Central memory CD8-positive, alpha-beta T cell (primary cell): Measurements from ENCODE around the gene FGB.

Experiments
- ATAC-seq: fragments of 150-1000 bp; cut with Tn5 transposase; replicated peaks from 2 replicates; pipeline ENCODE4 v1.10.0; 2022; ENCODE audit warnings: mild to moderate bottlenecking, moderate FRiP score, moderate number of reproducible peaks; ENCODE audit not compliant: poor library complexity, severe bottlenecking; ENCODE audit errors: extremely low read depth
- DNase-seq, 2 donors: peaks; one replicate each; pipeline ENCODE4 v3.0.0; 2021; ENCODE audit warnings: low spot score in 2 of 2
- H3K27ac Mint-ChIP-seq: one replicate; pipeline ENCODE4 v1.8.0; 2022; ENCODE audit warnings: low read depth, mild to moderate bottlenecking, moderate library complexity, mixed read lengths
- H3K27me3 Mint-ChIP-seq: one replicate; pipeline ENCODE4 v1.8.0; 2022; ENCODE audit warnings: mixed read lengths
- H3K36me3 Mint-ChIP-seq: one replicate; pipeline ENCODE4 v1.8.0; 2022; ENCODE audit warnings: mild to moderate bottlenecking, moderate library complexity, mixed read lengths; ENCODE audit not compliant: insufficient read depth
- H3K4me1 Mint-ChIP-seq: one replicate; pipeline ENCODE4 v1.8.0; 2022; ENCODE audit warnings: mixed read lengths
- H3K4me3 Mint-ChIP-seq: one replicate; pipeline ENCODE4 v1.8.0; 2022; ENCODE audit warnings: mild to moderate bottlenecking, moderate library complexity, mixed read lengths
- H3K9me3 Mint-ChIP-seq: one replicate; pipeline ENCODE4 v1.8.0; 2022; ENCODE audit warnings: mixed read lengths

FGB gene

DNA sequence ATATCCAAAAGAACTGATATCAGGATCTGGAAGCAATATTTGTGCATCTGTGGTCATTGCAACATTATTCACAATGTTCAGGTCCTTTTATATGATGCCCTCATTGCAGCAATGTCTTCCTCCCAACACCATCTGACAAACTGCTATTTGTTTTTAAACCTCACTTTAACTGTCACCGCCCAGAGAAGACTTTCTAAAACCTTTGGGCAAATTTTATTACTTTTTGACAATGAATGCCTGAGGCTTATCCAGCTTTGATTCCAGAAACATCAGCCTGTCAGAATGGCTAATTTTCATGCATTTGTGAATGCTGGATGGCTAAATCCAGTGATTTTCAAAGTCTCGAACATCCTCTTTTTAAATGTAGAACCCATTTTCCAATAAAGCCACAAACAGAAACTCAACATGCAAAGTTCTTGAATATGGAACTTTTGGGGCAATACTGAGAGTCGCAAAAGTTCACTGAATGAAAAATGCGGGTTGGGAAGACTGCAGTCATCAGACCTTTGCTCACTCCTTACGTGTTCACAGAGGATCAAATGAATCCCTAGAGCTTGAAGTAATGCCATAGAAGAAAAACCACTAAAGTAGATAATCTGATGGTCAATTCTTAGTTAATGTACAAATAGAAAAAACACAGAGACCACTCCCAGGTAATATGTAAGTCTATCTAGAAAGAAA lies 10.5 kb downstream of the FGB start:
- no peaks in the 10 kb centered on the region for H3K9me3 Mint-ChIP-seq
- no peak overlapping the region for H3K27ac Mint-ChIP-seq
- ATAC-seq, result no peak
- no peaks in the 10 kb centered on the region for H3K36me3 Mint-ChIP-seq
- H3K27me3 Mint-ChIP-seq, result peaks cover 27% of the 10 kb centered on the region
- no peak for DNase-seq
- no peak overlapping the region for H3K4me3 Mint-ChIP-seq
- no peaks in the 10 kb centered on the region for H3K4me1 Mint-ChIP-seq

- H3K27ac Mint-ChIP-seq, result no peak overlapping the region
- no peaks in the 10 kb centered on the region for H3K9me3 Mint-ChIP-seq
- DNase-seq (no peak), ATAC-seq (no peak)
- no peaks in the 10 kb centered on the region for H3K4me1 Mint-ChIP-seq
- H3K36me3 Mint-ChIP-seq, result no peaks in the 10 kb centered on the region
- H3K27me3 Mint-ChIP-seq, result peaks cover 33% of the 10 kb centered on the region
- no peak overlapping the region for H3K4me3 Mint-ChIP-seq
These were observed 11.5 kb downstream of the FGB start for GRCh38 chr4:154574311-154574710.

DNA sequence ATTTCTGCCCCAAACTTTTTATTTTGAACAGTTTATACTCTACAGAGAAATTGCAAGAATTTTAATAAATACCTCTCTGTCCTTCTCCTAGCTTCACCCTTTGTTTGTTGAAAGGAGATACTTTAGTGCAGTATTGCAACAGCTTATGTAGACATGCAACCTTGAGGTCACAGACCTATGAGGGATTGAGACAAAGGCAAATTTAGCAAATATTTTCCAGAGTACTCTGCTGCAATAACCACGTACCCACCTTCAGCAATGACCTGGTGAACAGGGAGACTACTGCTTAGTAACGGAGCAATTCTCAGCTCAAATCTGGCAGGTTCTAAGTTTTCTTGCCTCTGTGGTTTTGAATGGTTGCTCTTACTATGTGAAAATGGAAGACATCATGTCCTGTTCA lies 14.5 kb downstream of the FGB start:
- Mint-ChIP-seq H3K27ac (no peak overlapping the region), H3K4me3 (no peak overlapping the region), H3K36me3 (no peaks in the 10 kb centered on the region), H3K27me3 (peaks cover 43% of the 10 kb centered on the region), H3K9me3 (no peaks in the 10 kb centered on the region), H3K4me1 (no peaks in the 10 kb centered on the region)
- ATAC-seq (no peak), DNase-seq (no peak)

DNA sequence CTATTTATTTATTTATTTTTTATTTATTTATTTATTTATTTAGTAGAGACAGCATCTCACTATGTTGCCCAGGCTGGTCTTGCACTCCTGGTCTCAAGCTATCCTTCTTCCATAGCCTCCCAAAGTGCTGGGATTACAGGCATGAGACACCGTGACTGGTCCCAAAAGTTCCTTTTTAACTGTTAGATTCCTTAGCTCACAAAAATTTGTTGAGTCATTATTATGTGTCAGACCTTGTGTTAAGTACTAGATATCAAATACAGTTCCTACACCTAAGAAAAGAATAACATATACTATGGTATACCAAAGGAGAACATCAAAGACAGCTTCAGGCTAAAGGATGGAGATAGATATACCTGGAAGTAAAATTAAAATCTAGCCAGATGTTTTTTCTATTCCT lies 16.1 kb downstream of the FGB start:
- Mint-ChIP-seq H3K9me3 (no peaks in the 10 kb centered on the region), H3K4me3 (no peak overlapping the region), H3K36me3 (no peaks in the 10 kb centered on the region), H3K27me3 (peaks cover 44% of the 10 kb centered on the region), H3K27ac (no peak overlapping the region), H3K4me1 (no peaks in the 10 kb centered on the region)
- no peak for DNase-seq
- no peak for ATAC-seq

- peaks cover 48% of the 10 kb centered on the region for H3K27me3 Mint-ChIP-seq
- no peak for DNase-seq
- no peaks in the 10 kb centered on the region for H3K9me3 Mint-ChIP-seq
- no peak overlapping the region for H3K4me3 Mint-ChIP-seq
- H3K4me1 Mint-ChIP-seq, result no peaks in the 10 kb centered on the region
- no peak overlapping the region for H3K27ac Mint-ChIP-seq
- H3K36me3 Mint-ChIP-seq, result no peaks in the 10 kb centered on the region
- no peak for ATAC-seq
These were observed 17.1 kb downstream of the FGB start for GRCh38 chr4:154579927-154580326.

DNA sequence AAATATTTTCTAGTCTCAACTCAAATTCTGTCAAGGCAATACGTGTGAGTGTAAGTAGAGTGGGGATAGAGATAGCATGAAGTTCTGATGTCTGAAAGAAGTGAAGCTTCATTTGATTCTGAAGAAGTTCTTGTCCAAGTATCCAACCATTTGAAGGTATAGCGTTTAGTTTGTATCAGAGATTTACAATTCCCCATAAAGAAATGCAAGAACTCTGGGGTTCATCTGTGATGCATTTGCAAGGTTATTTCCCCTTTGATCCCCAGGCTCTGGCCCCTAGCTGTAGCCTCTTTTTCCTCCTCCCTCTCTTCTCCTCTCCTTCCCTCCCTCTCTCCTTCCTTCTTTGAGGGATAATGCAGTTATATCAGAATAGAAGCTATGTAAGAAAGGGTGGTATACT lies 19.9 kb downstream of the FGB start:
- Mint-ChIP-seq H3K36me3 (no peaks in the 10 kb centered on the region), H3K9me3 (no peaks in the 10 kb centered on the region), H3K4me3 (no peak overlapping the region), H3K27ac (no peak overlapping the region), H3K4me1 (no peaks in the 10 kb centered on the region), H3K27me3 (peaks cover 58% of the 10 kb centered on the region)
- no peak for ATAC-seq
- DNase-seq, result no peak

- no peaks in the 10 kb centered on the region for H3K4me1 Mint-ChIP-seq
- no peaks in the 10 kb centered on the region for H3K9me3 Mint-ChIP-seq
- H3K4me3 Mint-ChIP-seq, result no peak overlapping the region
- DNase-seq, result no peak
- no peaks in the 10 kb centered on the region for H3K36me3 Mint-ChIP-seq
- no peak overlapping the region for H3K27ac Mint-ChIP-seq
- H3K27me3 Mint-ChIP-seq, result peaks cover 57% of the 10 kb centered on the region
- no peak for ATAC-seq
These were observed 20.4 kb downstream of the FGB start for GRCh38 chr4:154583230-154583629.

- H3K27ac Mint-ChIP-seq, result no peak overlapping the region
- no peaks in the 10 kb centered on the region for H3K9me3 Mint-ChIP-seq
- DNase-seq (no peak), ATAC-seq (no peak)
- H3K27me3 Mint-ChIP-seq, result peaks cover 57% of the 10 kb centered on the region
- no peaks in the 10 kb centered on the region for H3K4me1 Mint-ChIP-seq
- H3K4me3 Mint-ChIP-seq, result no peak overlapping the region
- no peaks in the 10 kb centered on the region for H3K36me3 Mint-ChIP-seq
These were observed 20.9 kb downstream of the FGB start for GRCh38 chr4:154583677-154584076.

GRCh38 chr4:154584259-154584658 lies 21.4 kb downstream of the FGB start:
- H3K4me1 Mint-ChIP-seq, result no peaks in the 10 kb centered on the region
- no peak overlapping the region for H3K4me3 Mint-ChIP-seq
- peaks cover 55% of the 10 kb centered on the region for H3K27me3 Mint-ChIP-seq
- DNase-seq (no peak), ATAC-seq (no peak)
- H3K36me3 Mint-ChIP-seq, result no peaks in the 10 kb centered on the region
- no peak overlapping the region for H3K27ac Mint-ChIP-seq
- H3K9me3 Mint-ChIP-seq, result no peaks in the 10 kb centered on the region

DNA sequence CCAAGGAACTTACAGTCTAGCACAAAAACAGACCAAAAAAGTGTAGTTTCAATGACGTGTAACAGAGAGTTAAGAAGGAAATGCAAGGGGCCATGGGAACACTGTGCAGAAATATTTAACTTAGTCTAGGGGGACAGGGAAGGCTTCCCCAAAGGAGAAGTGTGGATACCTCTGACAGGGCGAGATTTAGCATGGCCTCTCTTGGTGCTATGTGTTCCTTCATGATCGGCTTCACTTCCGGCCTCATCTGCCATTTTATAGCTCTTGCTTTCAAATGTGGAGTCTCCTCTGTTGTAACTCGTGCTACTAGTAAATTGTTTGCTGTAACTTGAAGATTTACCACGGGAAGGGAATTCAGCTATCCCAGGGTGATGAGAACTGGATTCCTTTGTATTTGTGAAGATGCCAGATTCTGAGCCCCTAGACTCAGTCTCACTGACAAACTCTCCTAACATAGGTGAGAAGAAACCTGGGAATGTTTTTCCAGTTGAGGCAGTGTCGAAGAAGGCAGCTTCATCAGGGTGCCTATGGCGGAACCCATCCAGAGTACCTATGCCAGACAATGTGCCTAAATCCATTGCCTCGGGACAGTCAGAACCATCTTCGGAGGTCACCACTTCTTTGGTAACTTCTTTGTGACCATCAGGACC lies 22.7 kb downstream of the FGB start:
- no peaks in the 10 kb centered on the region for H3K36me3 Mint-ChIP-seq
- DNase-seq (no peak), ATAC-seq (no peak)
- H3K4me3 Mint-ChIP-seq, result no peak overlapping the region
- no peaks in the 10 kb centered on the region for H3K9me3 Mint-ChIP-seq
- no peaks in the 10 kb centered on the region for H3K4me1 Mint-ChIP-seq
- no peak overlapping the region for H3K27ac Mint-ChIP-seq
- H3K27me3 Mint-ChIP-seq, result peaks cover 56% of the 10 kb centered on the region

GRCh38 chr4:154586296-154587033 lies 23.7 kb downstream of the FGB start:
- no peak for ATAC-seq
- no peak for DNase-seq
- H3K27me3 Mint-ChIP-seq, result peaks cover 65% of the 10 kb centered on the region
- H3K27ac Mint-ChIP-seq, result no peak overlapping the region
- no peaks in the 10 kb centered on the region for H3K36me3 Mint-ChIP-seq
- H3K4me3 Mint-ChIP-seq, result no peak overlapping the region
- H3K9me3 Mint-ChIP-seq, result no peaks in the 10 kb centered on the region
- H3K4me1 Mint-ChIP-seq, result no peaks in the 10 kb centered on the region

DNA sequence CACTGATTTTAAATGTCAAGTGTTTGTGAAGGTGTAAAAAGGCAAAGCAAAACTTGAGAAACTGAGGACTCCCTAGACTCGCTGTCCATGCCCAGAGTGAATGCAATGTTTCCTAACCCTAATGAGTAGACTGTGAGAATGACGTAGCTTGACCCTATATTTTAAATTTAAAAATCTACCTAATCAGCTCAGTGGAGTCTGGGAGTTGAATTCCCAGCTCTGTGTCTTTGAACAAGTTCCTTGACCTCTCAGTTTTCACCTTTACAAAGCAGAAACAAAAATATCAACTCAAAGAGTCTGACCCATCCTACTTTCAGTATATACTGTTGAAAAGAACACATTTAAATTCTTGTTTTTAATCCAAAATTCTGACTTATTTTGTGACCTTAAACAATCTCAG lies 25.4 kb downstream of the FGB start:
- H3K27me3 Mint-ChIP-seq, result peaks cover 79% of the 10 kb centered on the region
- ATAC-seq, result no peak
- H3K27ac Mint-ChIP-seq, result no peak overlapping the region
- no peak overlapping the region for H3K4me3 Mint-ChIP-seq
- H3K4me1 Mint-ChIP-seq, result no peaks in the 10 kb centered on the region
- DNase-seq, result no peak
- no peaks in the 10 kb centered on the region for H3K9me3 Mint-ChIP-seq
- no peaks in the 10 kb centered on the region for H3K36me3 Mint-ChIP-seq
